H1 (cell line): ENCODE data around the gene VCP. TPM values are rescaled to one million over a fixed set of nuclear protein-coding genes. Genes with fewer than 3 reads are reported as not detected.

Experiments
- ATF2 ChIP-seq: IDR thresholded peaks from 2 replicates; pipeline ENCODE4 v1.6.1; 2012; ENCODE audit warnings: low read length, inconsistent platforms
- BACH1 ChIP-seq: IDR thresholded peaks from 2 replicates; pipeline ENCODE4 v1.6.1; 2012; ENCODE audit warnings: low read length, improper control_type of control experiment
- CTBP2 ChIP-seq: IDR thresholded peaks from 2 replicates; pipeline ENCODE4 v1.7.0; 2011; ENCODE audit warnings: borderline replicate concordance, mild to moderate bottlenecking, moderate library complexity, mixed read lengths, low read length; ENCODE audit not compliant: insufficient read depth, insufficient read length
- NANOG ChIP-seq: IDR thresholded peaks from 2 replicates; pipeline ENCODE4 v1.6.1; 2011; ENCODE audit warnings: low read length, low read depth, mild to moderate bottlenecking, inconsistent platforms; ENCODE audit not compliant: insufficient read depth, poor library complexity, severe bottlenecking
- POU5F1 ChIP-seq: IDR thresholded peaks from 2 replicates; pipeline ENCODE4 v1.6.1; 2011; ENCODE audit warnings: low read depth, mild to moderate bottlenecking, low read length, moderate library complexity
- SAP30 ChIP-seq: fragments of 300-600 bp; sonication (generic); IDR thresholded peaks from 2 replicates; pipeline ENCODE4 v1.7.1; 2012; ENCODE audit warnings: low read length, moderate library complexity, mild to moderate bottlenecking, inconsistent platforms; ENCODE audit not compliant: insufficient read depth, insufficient replicate concordance
- polyA plus RNA-seq, 7 experiments: library from polyadenylated mRNA; depleted of rRNA in 3 of 7; stranded (reverse) in 5 of 7; unstranded in 2 of 7; fragments of >200 nt in 5 of 7; fragments of 200-250 nt in 2 of 7; gene quantifications; 1 replicate in 5 of 7; 2 replicates in 1 of 7; 4 replicates in 1 of 7; pipeline versions ENCODE4 v1.2.1 to v1.2.3, GENCODE V29; 2011 to 2013; ENCODE audit warnings: missing spikeins in 2 of 7, mixed read lengths in 2 of 7
- total RNA-seq: library from RNA; stranded (reverse); fragmentation: NEBNext Ultra II Directional; extraction: Animal tissue kit (Norgen Biotek cat#: 25700); gene quantifications from 2 replicates; pipeline ENCODE4 v1.2.1, GENCODE V29; 2021

The VCP gene
- total and polyA plus RNA-seq, 2 of the 8 experiments (the other 6 are each of a cell fraction or from before 2014, with no cell fraction given), result 173 to 375 TPM

- TF ChIP-seq SAP30 (peak; percentile 8), ATF2 (no peak), CTBP2 (no peak), BACH1 (peak; percentile 69; the same call in 1 of the 2 replicates), POU5F1 (no peak), NANOG (no peak)
Measured at GRCh38 chr9:35079426-35080341, 7.3 kb upstream of the VCP start, which contains the start of gene FANCG (continued).
